HepG2 (cell line): Measurements from ENCODE around the gene YWHAH. TPM values are rescaled to one million over a fixed set of nuclear protein-coding genes. Genes with fewer than 3 reads are reported as not detected.
A peak's percentile ranks its signal among the peaks of the same experiment; 100 is the strongest.

Experiments used
- DR1 ChIP-seq: sonication (generic); formaldehyde crosslinking; IDR thresholded peaks from 2 replicates; pipeline ENCODE4 v1.8.0; 2021; ENCODE audit warnings: mild to moderate bottlenecking, missing genetic modification reagents, inconsistent platforms
- HDAC1 ChIP-seq: sonication (generic); formaldehyde crosslinking; IDR thresholded peaks from 2 replicates; pipeline ENCODE4 v1.5.1; 2020; ENCODE audit warnings: mild to moderate bottlenecking, missing genetic modification reagents
- HOXA7 ChIP-seq: sonication (generic); formaldehyde crosslinking; IDR thresholded peaks from 2 replicates; pipeline ENCODE4 v1.8.1; 2022; ENCODE audit warnings: mild to moderate bottlenecking, missing genetic modification reagents, moderate library complexity
- IKZF4 ChIP-seq: sonication (generic); formaldehyde crosslinking; IDR thresholded peaks from 2 replicates; pipeline ENCODE4 v1.5.1; 2020; ENCODE audit warnings: borderline replicate concordance, mild to moderate bottlenecking, low read depth, missing genetic modification reagents; ENCODE audit errors: not compliant biosample characterization
- KLF15 ChIP-seq: sonication (generic); formaldehyde crosslinking; IDR thresholded peaks from 2 replicates; pipeline ENCODE4 v1.8.1; 2023; ENCODE audit warnings: borderline replicate concordance, mild to moderate bottlenecking, inconsistent platforms, missing genetic modification reagents, mixed read lengths
- MED1 ChIP-seq: sonication (generic); formaldehyde crosslinking; IDR thresholded peaks from 2 replicates; pipeline ENCODE4 v1.4.0; 2020; ENCODE audit warnings: missing genetic modification reagents
- SPEN ChIP-seq: sonication (generic); formaldehyde crosslinking; IDR thresholded peaks from 2 replicates; pipeline ENCODE4 v1.5.1; 2020; ENCODE audit warnings: low read depth, mild to moderate bottlenecking, missing genetic modification reagents
- SRSF9 ChIP-seq: fragments of 200-400 bp; formaldehyde crosslinking; IDR thresholded peaks from 2 replicates; pipeline ENCODE4 v1.6.1; 2018; ENCODE audit warnings: borderline replicate concordance, mild to moderate bottlenecking, low read depth, low read length; ENCODE audit not compliant: insufficient read depth, poor library complexity, severe bottlenecking
- ZBTB25 ChIP-seq: IDR thresholded peaks from 2 replicates; pipeline ENCODE4 v1.6.1; 2018; ENCODE audit warnings: missing genetic modification reagents
- ZBTB44 ChIP-seq: sonication (generic); formaldehyde crosslinking; IDR thresholded peaks from 2 replicates; pipeline ENCODE4 v1.4.0; 2020; ENCODE audit warnings: missing genetic modification reagents
- ZBTB7A ChIP-seq: sonication (generic); formaldehyde crosslinking; IDR thresholded peaks from 2 replicates; pipeline ENCODE4 v1.8.0; 2022; ENCODE audit warnings: mild to moderate bottlenecking, missing genetic modification reagents
- ZFP41 ChIP-seq: sonication (generic); formaldehyde crosslinking; IDR thresholded peaks from 2 replicates; pipeline ENCODE4 v1.4.0; 2020; ENCODE audit warnings: mild to moderate bottlenecking, missing genetic modification reagents, borderline replicate concordance
- ZFX ChIP-seq: sonication (generic); formaldehyde crosslinking; IDR thresholded peaks from 2 replicates; pipeline ENCODE4 v1.4.0; 2020; ENCODE audit warnings: mild to moderate bottlenecking, low read depth, missing genetic modification reagents, moderate library complexity
- ZKSCAN1 ChIP-seq: fragments of 150-350 bp; IDR thresholded peaks from 2 replicates; pipeline ENCODE4 v1.6.1; 2014; ENCODE audit warnings: low read length
- ZNF101 ChIP-seq: sonication (generic); formaldehyde crosslinking; IDR thresholded peaks from 2 replicates; pipeline ENCODE4 v1.4.0; 2020; ENCODE audit warnings: mild to moderate bottlenecking, low read depth, missing genetic modification reagents, borderline replicate concordance
- ZNF124 ChIP-seq: sonication (generic); formaldehyde crosslinking; IDR thresholded peaks from 2 replicates; pipeline ENCODE4 v1.4.0; 2020; ENCODE audit warnings: missing genetic modification reagents
- ZNF143 ChIP-seq: sonication (generic); formaldehyde crosslinking; IDR thresholded peaks from 2 replicates; pipeline ENCODE4 v1.4.0; 2020; ENCODE audit warnings: missing genetic modification reagents
- ZNF280B ChIP-seq: sonication (generic); formaldehyde crosslinking; IDR thresholded peaks from 2 replicates; pipeline ENCODE4 v1.5.0; 2020; ENCODE audit warnings: missing genetic modification reagents, mild to moderate bottlenecking, borderline replicate concordance
- ZNF451 ChIP-seq: sonication (generic); formaldehyde crosslinking; IDR thresholded peaks from 2 replicates; pipeline ENCODE4 v1.5.0; 2020; ENCODE audit warnings: mild to moderate bottlenecking, missing genetic modification reagents
- ZNF670 ChIP-seq: sonication (generic); formaldehyde crosslinking; IDR thresholded peaks from 2 replicates; pipeline ENCODE4 v1.8.0; 2022; ENCODE audit warnings: mild to moderate bottlenecking, missing genetic modification reagents, borderline replicate concordance
- polyA plus RNA-seq, 8 experiments: library from polyadenylated mRNA; depleted of rRNA in 3 of 8; stranded (reverse) in 7 of 8; unstranded in 1 of 8; fragments of >200 nt; fragmentation: Illumina TruSeq in 4 of 8; extraction: Trizol in 4 of 8; gene quantifications; 2 replicates each; pipeline versions ENCODE4 v1.2.1 to v1.2.3, GENCODE V29; 2011 to 2016; ENCODE audit warnings: low read depth in 4 of 8, missing spikeins in 1 of 8, mixed read lengths in 1 of 8; ENCODE audit not compliant: insufficient read depth in 1 of 8
- total RNA-seq, 5 experiments: library from RNA; depleted of rRNA; stranded (reverse); fragments of >200 nt; fragmentation: Illumina TruSeq; extraction: Trizol; gene quantifications; 2 replicates each; pipeline ENCODE4 v1.2.3, GENCODE V29; 2016; ENCODE audit warnings: low read depth in 1 of 5
- TF ChIP-seq, protein P1 (sequence below): sonication (generic); formaldehyde crosslinking; IDR thresholded peaks from 2 replicates; pipeline ENCODE4 v1.4.0; 2020; ENCODE audit warnings: mild to moderate bottlenecking, missing genetic modification reagents

Gene YWHAH
- total and polyA plus RNA-seq, 2 of the 13 experiments (the other 11 are each of a cell fraction or from before 2014, with no cell fraction given) = 35.6 to 92.7 TPM

DNA sequence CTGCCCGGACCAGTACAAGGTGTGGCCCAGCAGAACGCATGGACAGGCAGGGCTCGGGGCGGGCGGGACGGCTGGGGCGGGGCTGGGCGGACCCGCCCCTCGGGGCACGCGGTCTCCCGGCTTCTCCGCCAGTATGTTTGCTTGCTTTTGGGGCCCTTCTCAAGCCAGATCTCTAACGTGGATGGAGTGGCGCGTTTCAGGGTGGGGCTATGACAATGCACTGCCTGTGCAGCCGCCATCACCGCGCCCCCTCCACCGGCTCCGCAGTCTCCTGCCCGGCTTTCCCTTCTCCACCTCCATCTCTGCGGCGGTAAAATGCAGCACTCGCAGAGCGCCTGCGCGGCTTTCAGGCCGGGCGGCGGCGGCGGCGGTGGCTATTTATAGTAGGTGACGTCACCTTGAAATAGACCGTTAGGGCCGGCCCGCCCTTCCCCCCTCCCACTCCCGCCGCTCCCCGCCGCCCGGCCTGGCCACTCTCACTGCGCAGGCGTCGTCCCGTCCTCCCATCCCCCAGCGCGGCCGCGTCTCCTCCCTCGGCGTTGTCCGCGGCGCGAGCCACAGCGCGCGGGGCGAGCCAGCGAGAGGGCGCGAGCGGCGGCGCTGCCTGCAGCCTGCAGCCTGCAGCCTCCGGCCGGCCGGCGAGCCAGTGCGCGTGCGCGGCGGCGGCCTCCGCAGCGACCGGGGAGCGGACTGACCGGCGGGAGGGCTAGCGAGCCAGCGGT, at the start of gene YWHAH (continued):
- TF ChIP-seq HDAC1 (CRISPR knock-in tag) = peak; percentile 51; the same call in 1 of the 2 replicates
- no peak for TF ChIP-seq ZKSCAN1
- no peak for TF ChIP-seq SRSF9
- no peak for TF ChIP-seq DR1
- no peak for TF ChIP-seq ZBTB44 (CRISPR knock-in tag)
- no peak for TF ChIP-seq ZFP41 (CRISPR knock-in tag)
- TF ChIP-seq IKZF4 (CRISPR knock-in tag) = peak; percentile 56
- 0 out of 2 replicates have a peak, but pooled peaks have one; percentile 38 for TF ChIP-seq SPEN (CRISPR knock-in tag)
- TF ChIP-seq ZNF101 (CRISPR knock-in tag) = no peak
- 0 out of 2 replicates have a peak, but pooled peaks have one; percentile 45 for TF ChIP-seq ZNF670 (CRISPR knock-in tag)
- no peak for TF ChIP-seq ZNF143
- TF ChIP-seq ZNF451 = peak; percentile 81; the same call in 1 of the 2 replicates
- no peak for TF ChIP-seq MED1 (CRISPR knock-in tag)
- peak; percentile 80; the same call in 1 of the 2 replicates for TF ChIP-seq ZNF280B (CRISPR knock-in tag)
- TF ChIP-seq HOXA7 (CRISPR knock-in tag) = no peak
- TF ChIP-seq ZNF124 (CRISPR knock-in tag) = 0 out of 2 replicates have a peak, but pooled peaks have one; percentile 22
- peak; percentile 62 for TF ChIP-seq ZFX (CRISPR knock-in tag)
- no peak for TF ChIP-seq KLF15 (CRISPR knock-in tag)
- no peak for TF ChIP-seq ZBTB7A (CRISPR knock-in tag)
- TF ChIP-seq, protein P1, sequence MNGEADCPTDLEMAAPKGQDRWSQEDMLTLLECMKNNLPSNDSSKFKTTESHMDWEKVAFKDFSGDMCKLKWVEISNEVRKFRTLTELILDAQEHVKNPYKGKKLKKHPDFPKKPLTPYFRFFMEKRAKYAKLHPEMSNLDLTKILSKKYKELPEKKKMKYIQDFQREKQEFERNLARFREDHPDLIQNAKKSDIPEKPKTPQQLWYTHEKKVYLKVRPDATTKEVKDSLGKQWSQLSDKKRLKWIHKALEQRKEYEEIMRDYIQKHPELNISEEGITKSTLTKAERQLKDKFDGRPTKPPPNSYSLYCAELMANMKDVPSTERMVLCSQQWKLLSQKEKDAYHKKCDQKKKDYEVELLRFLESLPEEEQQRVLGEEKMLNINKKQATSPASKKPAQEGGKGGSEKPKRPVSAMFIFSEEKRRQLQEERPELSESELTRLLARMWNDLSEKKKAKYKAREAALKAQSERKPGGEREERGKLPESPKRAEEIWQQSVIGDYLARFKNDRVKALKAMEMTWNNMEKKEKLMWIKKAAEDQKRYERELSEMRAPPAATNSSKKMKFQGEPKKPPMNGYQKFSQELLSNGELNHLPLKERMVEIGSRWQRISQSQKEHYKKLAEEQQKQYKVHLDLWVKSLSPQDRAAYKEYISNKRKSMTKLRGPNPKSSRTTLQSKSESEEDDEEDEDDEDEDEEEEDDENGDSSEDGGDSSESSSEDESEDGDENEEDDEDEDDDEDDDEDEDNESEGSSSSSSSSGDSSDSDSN (CRISPR knock-in tag) = 0 out of 2 replicates have a peak, but pooled peaks have one; percentile 15
- no peak for TF ChIP-seq ZBTB25 (CRISPR knock-in tag)
